HG03571 (cell line): Measurements from ENCODE around the gene PMM1.

Experiments
- ATAC-seq: cut with Tn5 transposase; IDR thresholded peaks from one replicate; pipeline ENCODE4 v1.9.1; 2021; ENCODE audit not compliant: unreplicated experiment

The PMM1 gene

DNA sequence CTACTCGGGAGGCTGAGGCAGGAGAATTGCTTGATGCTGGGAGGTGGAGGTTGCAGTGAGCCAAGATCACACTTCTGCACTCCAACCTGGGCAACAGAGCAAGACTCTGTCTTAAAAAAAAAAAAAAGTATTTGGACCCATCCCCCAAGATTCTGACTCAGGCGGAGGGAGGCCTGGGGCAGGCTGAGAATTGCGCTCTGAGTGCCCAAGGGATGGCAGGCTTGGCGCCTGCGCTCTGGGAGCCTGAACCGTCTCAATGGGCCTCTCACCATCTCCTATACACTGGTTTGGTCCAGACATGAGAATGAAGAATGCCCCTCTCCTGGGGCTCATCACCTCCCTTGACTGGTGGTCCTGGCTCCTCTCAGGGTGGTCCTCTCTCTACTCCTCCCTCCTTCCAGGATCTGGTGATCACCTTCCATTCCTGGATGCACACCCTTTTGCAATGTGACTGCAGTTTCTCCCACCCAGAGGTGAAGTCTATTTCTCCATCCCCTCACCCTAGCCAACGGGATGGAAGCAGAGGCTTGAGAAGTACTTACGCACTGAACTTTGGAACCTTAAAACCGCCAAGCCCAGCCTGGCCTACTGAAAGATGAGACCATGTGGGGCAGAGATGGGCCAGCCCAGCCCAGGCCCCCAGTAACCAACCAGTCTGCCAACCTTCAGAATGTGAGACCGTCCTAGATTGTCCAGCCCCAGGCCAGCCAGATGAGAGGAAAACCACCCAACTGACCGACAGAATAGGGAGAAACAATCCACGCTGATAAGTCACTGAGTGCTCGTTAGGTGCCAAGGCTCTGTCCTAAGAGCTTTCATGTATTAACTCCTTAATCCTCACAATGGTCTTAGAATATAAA, 50.3 kb downstream of the PMM1 start:
- no peak for ATAC-seq

DNA sequence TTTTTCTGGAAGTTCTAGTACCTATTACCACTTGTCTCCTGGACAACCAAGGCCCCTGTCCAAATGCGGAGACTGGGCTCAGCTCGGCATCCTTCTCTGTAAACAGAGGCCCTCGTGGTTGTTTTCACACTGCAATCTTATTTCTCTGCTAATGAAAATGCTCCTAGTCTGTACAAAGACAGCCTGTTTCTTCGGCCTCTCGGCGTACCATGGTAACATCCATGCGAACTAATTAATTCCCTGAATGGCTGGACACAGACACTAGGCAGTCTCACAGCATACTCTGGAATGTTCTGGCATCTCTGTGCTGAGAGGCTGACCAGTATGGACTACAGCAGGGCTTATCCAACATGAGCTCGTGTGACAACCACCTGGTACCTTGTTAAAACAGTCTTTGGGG, 51.1 kb downstream of the PMM1 start:
- ATAC-seq: no peak

DNA sequence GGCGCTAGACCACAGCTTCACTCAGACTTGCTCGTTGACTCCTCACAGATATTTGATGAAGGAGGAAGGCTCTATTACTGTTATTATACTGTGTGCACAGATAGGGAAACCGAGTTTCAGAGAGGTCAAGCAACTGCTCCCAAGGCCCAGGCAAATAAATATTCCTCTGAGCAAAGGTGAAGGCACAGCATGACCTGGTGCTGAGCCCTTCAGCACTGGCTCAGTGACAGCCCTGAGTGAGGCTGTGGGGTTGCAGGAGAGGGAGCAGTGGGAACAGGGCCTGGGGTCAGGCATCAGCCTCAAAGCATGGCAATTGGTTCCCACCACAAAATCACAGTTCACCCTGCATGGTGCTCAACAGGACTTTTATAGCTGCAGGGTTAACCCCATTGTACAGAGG, 52.4 kb downstream of the PMM1 start:
- ATAC-seq: no peak

DNA sequence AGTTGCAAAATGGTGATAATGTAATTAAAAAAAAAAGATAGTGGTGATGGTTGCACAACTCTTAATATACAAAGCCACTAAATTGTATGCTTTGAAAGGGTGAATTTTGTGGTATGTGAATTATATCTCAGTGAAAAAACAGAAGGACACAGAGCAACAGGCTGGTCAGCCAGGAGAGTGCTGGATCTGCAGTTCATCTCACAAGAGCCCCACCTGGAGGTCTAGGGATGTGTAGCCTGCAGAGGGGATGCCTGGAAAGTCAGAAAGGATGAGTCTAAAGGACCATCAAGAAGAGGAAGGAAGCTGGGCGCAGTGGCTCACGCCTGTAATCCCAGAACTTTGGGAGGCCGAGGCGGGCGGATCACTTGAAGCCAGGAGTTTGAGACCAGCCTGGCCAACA, 54.4 kb downstream of the PMM1 start:
- ATAC-seq: no peak

DNA sequence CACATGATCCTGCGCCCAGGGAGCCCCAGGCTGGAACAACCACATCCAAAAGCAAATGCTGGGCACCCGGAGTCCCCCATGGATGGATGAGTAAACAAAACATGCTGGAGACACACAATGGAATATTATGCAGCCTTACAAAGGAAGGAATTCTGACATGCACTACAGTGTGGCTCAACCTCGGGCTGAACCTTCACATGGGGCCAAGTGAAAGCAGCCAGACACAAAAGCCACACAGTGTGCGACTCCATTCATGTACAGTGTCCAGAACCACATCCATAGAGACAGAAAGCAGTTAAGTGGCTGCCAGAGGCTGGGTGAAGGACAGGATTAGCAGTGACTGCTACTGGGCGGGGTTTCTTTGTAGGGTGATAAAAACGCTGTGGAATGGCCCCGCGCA, 55.4 kb downstream of the PMM1 start:
- no peak for ATAC-seq

DNA sequence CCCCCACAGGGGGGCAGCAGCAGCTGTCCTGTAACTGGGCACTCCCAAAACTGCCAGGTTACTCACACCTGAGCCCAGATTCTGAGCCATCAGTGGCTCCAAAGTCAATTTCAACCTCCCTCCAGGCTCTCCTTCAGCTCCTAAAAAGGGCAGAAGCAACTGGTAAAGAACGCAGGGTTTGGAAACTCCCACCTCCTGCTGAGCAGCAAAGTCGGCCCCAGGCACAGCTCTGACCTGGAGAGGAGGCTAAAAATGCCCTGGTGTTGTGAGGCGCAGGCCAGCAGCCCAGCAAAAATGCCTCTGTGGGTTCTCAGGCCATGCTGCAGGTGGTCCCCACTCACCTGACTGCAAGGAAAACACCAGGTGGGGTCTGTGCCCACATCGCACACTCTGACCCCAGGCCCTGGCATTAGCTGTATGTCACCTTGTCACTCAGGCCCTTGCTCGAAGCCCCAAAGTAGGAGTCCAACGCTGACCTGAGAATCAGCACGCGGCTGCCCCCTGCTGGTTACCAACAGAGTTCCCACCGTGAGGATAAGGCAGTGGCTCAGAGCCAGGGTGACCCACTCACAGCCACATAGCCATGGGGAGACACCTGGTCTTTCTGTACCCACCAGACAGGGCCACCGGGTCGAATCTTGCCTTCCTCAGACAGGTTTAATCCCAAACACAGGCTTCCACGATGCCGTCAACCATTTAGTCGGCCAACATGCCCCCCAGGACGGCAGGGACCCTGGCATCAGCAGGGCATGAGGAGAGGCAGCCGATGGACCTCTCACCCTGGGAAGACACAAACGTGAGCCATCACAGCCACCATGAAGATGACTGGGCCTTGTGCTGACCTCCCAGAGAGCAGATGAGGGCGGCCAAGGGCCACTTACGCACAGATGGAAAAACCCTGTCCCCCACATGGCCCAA, 56.5 kb downstream of the PMM1 start:
- ATAC-seq: no peak

DNA sequence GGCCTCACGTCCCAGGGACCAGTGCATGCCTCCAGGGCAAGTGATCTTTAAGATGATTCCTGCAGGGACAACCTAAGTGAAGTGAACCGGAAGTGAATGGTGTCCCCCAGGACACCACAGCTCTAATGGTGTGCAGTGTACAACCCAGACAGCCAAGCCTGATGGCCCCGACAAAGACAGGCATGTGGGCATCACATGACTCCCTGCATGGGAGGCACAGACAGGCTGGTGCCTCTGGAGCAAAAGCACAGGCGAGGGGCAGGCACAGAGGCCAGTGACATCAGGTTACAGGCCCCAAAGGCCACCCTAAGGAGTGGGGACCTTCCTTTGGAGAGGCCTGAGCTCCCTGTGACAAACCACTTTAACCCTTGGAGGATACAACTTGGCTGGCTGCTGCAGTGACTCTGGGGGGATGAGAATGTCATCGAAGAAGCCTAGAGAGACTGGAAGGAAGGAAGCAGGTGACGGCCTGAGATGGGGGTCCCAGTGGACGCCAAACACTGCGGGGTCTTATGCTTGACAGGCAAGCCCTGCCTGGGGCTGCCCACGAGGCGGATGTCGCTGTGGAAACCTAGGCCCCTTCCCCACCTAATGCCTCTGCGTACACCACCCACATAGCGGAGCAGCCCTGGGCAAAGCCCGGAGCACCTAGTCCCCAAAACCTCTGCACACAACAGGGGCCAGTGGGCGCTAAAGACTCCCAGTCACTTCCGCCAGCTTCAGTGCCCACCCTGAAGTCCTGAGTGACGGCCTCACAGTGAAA, 57.7 kb downstream of the PMM1 start:
- no peak for ATAC-seq

DNA sequence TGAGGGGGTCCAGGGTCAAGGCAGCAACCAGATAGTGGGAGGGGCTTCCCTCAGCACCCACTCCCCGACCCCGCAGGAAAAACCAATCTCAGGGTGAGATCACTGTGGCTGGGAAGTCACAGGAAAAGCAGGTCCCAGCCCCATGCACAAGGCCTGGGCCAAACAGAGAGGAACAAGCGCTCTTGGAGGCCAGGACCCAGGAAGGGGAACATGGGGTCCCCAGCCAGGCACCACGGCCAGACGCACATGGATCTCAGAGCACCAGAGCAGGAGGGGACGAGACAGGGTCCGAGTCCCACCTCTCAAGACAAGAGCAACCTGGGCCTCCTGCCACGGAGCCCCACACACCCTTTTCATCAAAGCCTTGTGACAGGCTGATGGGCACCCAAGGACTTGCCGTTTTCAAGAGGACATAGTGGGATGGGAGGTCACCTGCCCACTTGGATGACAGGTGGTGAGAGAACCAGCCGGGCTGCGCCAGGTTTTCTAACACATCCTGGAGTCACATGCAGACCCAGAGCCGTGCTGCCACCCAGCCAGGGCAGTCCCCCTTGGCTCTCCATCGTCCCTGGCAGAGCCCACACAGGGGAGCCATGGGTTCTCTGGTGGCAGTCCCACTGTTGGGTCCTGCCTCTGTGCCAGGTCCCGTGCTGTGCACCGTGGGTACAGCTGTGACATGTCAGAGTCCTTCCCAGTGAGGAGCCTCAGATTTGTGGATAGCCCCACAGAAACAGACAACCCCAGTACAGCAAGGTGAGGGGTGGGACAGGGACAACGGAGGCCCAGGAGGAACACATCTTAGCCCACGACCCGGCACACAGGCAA, 58.5 kb downstream of the PMM1 start:
- ATAC-seq: no peak

DNA sequence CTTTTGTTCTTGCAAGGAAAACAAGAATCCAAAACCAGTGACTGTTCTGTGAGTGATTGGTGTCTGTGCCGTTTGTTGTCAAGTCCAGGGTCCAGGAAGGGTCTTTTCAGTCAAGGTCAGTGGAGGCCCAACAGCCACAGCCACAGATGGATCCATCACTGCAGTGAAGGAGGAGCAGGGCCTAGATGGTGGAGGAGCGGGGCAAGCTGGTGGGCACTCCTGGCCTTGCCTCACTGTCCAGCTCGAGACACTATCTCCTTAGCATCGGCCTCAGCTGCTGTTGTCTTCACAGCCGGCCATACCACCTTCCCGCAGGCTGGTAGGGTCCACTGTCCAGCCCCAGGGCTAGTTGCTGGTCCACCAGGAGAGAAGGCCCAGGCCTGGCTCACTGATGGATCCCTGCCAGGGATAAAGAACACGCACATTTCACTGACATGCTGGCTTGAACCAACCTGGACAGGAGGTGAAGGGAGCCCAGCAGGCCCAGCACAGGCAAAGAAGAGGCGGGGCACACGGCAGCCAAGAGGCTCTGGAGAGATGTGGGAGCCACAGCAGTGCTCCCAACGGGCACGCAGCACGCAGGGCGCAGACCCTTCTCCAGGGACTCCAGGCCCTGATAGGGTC, 60.6 kb downstream of the PMM1 start:
- no peak for ATAC-seq

DNA sequence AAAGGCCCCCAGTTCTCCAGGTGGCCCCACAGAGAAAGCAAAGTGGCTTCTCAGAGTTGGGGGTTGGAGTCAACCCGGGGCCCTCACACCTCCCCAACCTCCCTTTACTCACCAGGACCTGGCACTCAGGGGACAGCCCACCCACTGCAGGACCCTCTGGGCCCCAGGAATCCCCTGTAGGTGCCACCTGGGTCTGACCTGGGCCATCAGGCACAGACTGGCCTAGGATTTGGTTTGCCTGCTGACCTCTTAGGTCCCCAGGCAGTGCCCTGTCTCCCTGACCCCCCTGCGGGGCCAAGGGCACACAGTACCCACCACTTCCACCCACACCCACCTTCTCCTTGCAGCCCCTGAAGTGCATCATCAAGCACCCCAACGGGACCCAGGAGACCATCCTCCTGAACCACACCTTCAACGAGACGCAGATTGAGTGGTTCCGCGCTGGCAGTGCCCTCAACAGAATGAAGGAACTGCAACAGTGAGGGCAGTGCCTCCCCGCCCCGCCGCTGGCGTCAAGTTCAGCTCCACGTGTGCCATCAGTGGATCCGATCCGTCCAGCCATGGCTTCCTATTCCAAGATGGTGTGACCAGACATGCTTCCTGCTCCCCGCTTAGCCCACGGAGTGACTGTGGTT, 61.4 kb downstream of the PMM1 start:
- ATAC-seq: no peak
